GM18951 (cell line): ENCODE data around the gene TUBB.
"Not testable (repeated sequence)": the region's sequence is repeated elsewhere in the genome, so short reads cannot be mapped to it uniquely, and the experiment has no call there.

Source experiments
- POLR2A ChIP-seq: IDR thresholded peaks from 4 replicates; pipeline ENCODE4 v1.6.1; 2011; ENCODE audit warnings: mild to moderate bottlenecking; ENCODE audit not compliant: insufficient read length, insufficient read depth; ENCODE audit errors: extremely low read depth
- in situ Hi-C: fragments of 300-500 bp; cut with MboI; formaldehyde crosslinking; loops from one replicate; pipeline ENCODE4 v1.12.0; 2022; ENCODE audit warnings: low sequenced_read_pairs, mixed read lengths, inconsistent platforms; ENCODE audit not compliant: unreplicated experiment

TUBB gene

GRCh38 chr6:30761791-30762429, 41.8 kb downstream of the TUBB start:
- TF ChIP-seq POLR2A, result no peak
- in situ Hi-C loops, result no loop called here

GRCh38 chr6:30763155-30763617, 43.0 kb downstream of the TUBB start:
- in situ Hi-C loops, result no loop called here
- TF ChIP-seq POLR2A, result no peak

GRCh38 chr6:30763618-30764489, 43.7 kb downstream of the TUBB start:
- in situ Hi-C loops, result no loop called here
- no peak for TF ChIP-seq POLR2A

- in situ Hi-C loops, result not testable (repeated sequence)
Observed at GRCh38 chr6:30764490-30765043, 44.4 kb downstream of the TUBB start.

GRCh38 chr6:30765495-30765894, 45.3 kb downstream of the TUBB start:
- in situ Hi-C loops, result not testable (repeated sequence)

GRCh38 chr6:30766461-30767157, 46.5 kb downstream of the TUBB start:
- TF ChIP-seq POLR2A, result no peak
- in situ Hi-C loops, result no loop called here

GRCh38 chr6:30767158-30767943, 47.2 kb downstream of the TUBB start:
- no peak for TF ChIP-seq POLR2A
- in situ Hi-C loops, result no loop called here

GRCh38 chr6:30767944-30768301, 47.8 kb downstream of the TUBB start:
- in situ Hi-C loops, result no loop called here

GRCh38 chr6:30768634-30769087, 48.5 kb downstream of the TUBB start:
- in situ Hi-C loops, result no loop called here
- no peak for TF ChIP-seq POLR2A

More at GRCh38 chr6:30767944-30768301, 47.8 kb downstream of the TUBB start:
- TF ChIP-seq POLR2A, result no peak

GRCh38 chr6:30769088-30769852, 49.1 kb downstream of the TUBB start:
- in situ Hi-C loops, result no loop called here
- no peak for TF ChIP-seq POLR2A

GRCh38 chr6:30769853-30770524, 49.8 kb downstream of the TUBB start:
- no peak for TF ChIP-seq POLR2A
- in situ Hi-C loops, result no loop called here
